ENCODE data around the gene KRTAP10-5. TPM values are rescaled to one million over a fixed set of nuclear protein-coding genes. Genes with fewer than 3 reads are reported as not detected.

Gene KRTAP10-5
- total RNA-seq, 1 experiment from 2014 or later: not detected

DNA sequence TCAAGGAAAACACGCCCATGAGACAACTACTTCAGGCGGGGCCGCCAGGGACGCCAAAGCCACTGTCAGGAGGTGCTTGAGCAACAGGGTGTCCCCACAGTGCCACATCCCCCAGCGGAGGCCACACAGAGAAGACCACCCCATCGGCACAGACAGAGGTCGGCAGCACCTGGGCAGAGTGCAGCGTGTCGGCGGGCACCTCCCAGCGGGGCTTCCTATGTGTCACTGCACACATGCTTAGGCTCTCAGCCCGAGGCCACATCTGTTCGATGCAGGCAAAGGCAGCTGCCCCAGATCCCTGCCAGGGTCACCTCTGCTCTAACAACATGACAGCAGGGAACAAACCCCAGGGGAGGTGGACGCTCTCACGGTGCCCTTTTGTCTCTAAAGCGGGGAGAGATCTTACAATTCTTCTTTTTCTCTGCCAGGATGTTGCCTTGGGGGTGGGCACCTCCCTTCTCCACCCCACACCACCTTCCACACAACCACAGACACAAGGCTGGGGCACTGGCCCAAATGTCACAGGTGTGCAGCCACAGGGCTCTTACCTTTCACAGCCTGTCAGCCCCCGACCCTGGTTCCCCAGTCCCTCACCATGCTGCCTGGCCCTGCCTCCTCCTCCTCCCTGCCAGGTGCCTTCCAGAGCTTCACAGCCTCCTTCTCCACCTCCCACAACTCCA lies 35.6 kb upstream of the KRTAP10-5 start:
- no peaks in the 10 kb centered on the region for H3K9me2 ChIP-seq (ENCODE audit: insufficient read depth)
- TF ChIP-seq SIN3A (IDR thresholded peaks at IDR 0.05; ENCODE audit: low read depth): no peak
- TF ChIP-seq ZFX (IDR thresholded peaks at IDR 0.05): no peak
- no peak for TF ChIP-seq RAD21 (IDR thresholded peaks at IDR 0.05; ENCODE audit: low read depth)
- TF ChIP-seq POLR2AphosphoS5 (IDR thresholded peaks at IDR 0.05; ENCODE audit: low read depth, low read length): no peak
- no peak for TF ChIP-seq SP1 (IDR thresholded peaks at IDR 0.05; ENCODE audit: low read depth)
- TF ChIP-seq REST (IDR thresholded peaks at IDR 0.05; ENCODE audit: low read depth): no peak
- TF ChIP-seq ZNF274 (IDR thresholded peaks at IDR 0.05; ENCODE audit: low read depth, low read length): no peak
- no peak for TF ChIP-seq POLR2A (IDR thresholded peaks at IDR 0.05; ENCODE audit: borderline replicate concordance, extremely low read depth, insufficient read depth, insufficient read length)
- no peak for TF ChIP-seq TCF7L2 (IDR thresholded peaks at IDR 0.05; ENCODE audit: borderline replicate concordance, extremely low read depth, insufficient read depth, insufficient read length)
- TF ChIP-seq FOSL1 (IDR thresholded peaks at IDR 0.05; ENCODE audit: low read depth): no peak
- no peak for TF ChIP-seq ELF1 (IDR thresholded peaks at IDR 0.05; ENCODE audit: borderline replicate concordance, low read depth)
- TF ChIP-seq JUND (IDR thresholded peaks at IDR 0.05): no peak
- TF ChIP-seq MAX (IDR thresholded peaks at IDR 0.05): no peak
- no peak for TF ChIP-seq SRF (IDR thresholded peaks at IDR 0.05; ENCODE audit: low read depth)
- TF ChIP-seq CEBPB (IDR thresholded peaks at IDR 0.05; ENCODE audit: low read depth): no peak
- no peak for TF ChIP-seq CBX3 (IDR thresholded peaks at IDR 0.05; ENCODE audit: low read depth)
- H3K9ac ChIP-seq (ENCODE audit: low read length): no peak overlapping the region
- no peaks in the 10 kb centered on the region for H4K20me1 ChIP-seq (ENCODE audit: insufficient read depth)
- BruUV-seq (replicated peaks): no TSS peak
- RAD21 ChIA-PET (ENCODE audit: low non-redundant PET in 1 of 2, low total read pairs in 2 of 2, uncharacterized antibody in 2 of 2, unreplicated experiment in 2 of 2): no interaction called here
- H3K9me3 ChIP-seq (ENCODE audit: control insufficient read depth in 1 of 2, insufficient read depth in 1 of 2, low read depth in 1 of 2, low read length in 2 of 2): peaks cover 5 to 9% of the 10 kb centered on the region in 2 experiments
- CTCF ChIA-PET: no interaction called here
- H3K4me1 ChIP-seq (ENCODE audit: control insufficient read depth in 1 of 2, insufficient read depth in 2 of 2, low read length in 2 of 2): no peaks in the 10 kb centered on the region
- no peak overlapping the region for H3K27ac ChIP-seq (ENCODE audit: low read depth, low read length)
- H2AFZ ChIP-seq (ENCODE audit: low read depth, low read length, poor library complexity, severe bottlenecking): no peak overlapping the region
- H3K4me2 ChIP-seq (ENCODE audit: low read length): no peak overlapping the region
- intact Hi-C loops (cut with micrococcal nuclease): no loop called here
- H3K79me2 ChIP-seq (ENCODE audit: insufficient read depth, low read length): no peaks in the 10 kb centered on the region
- no peaks in the 10 kb centered on the region for H3K36me3 ChIP-seq (ENCODE audit: control insufficient read depth in 1 of 2, insufficient read depth in 2 of 2, low read length in 2 of 2)
- DNase-seq (ENCODE audit: low read depth, low spot score): no peak
- POLR2A ChIA-PET: no interaction called here
- H3K4me3 ChIP-seq (replicated peaks in 1 of 2; ENCODE audit: low read depth in 1 of 2, low read length in 2 of 2): no peak overlapping the region
- ATAC-seq: no peak
- H3K27me3 ChIP-seq (ENCODE audit: insufficient read depth, low read length): no peaks in the 10 kb centered on the region
